Right lobe of liver (tissue), 6 donors: Measurements from ENCODE around the gene POC1A. TPM values are rescaled to one million over a fixed set of nuclear protein-coding genes. Genes with fewer than 3 reads are reported as not detected.

ENCODE experiments used
- ATAC-seq, 4 donors: fragments of 200-7000 bp; cut with Tn5 transposase; one replicate each; pipeline ENCODE4 v1.9.1; 2020; ENCODE audit warnings: mild to moderate bottlenecking in 4 of 4, moderate library complexity in 4 of 4
- DNase-seq, 3 donors: peaks; one replicate each; pipeline ENCODE4 v3.0.0-alpha.2; 2020
- H3K27ac ChIP-seq, 3 donors: fragments of 200-600 bp; one replicate each; pipeline ENCODE4 v1.8.0; 2022
- H3K27me3 ChIP-seq, 2 donors: fragments of 200-600 bp; one replicate each; pipeline ENCODE4 v1.8.0; 2022
- H3K36me3 ChIP-seq, 4 donors: fragments of 200-600 bp; sonication (generic) in 1 of 4; one replicate each; pipeline versions ENCODE4 v1.5.1 to v1.8.0; 2017 to 2022; ENCODE audit warnings: control low read depth in 1 of 4
- H3K4me1 ChIP-seq, 4 donors: fragments of 200-600 bp; sonication (generic) in 1 of 4; one replicate each; pipeline versions ENCODE4 v1.5.1 to v1.8.0; 2017 to 2022; ENCODE audit warnings: control low read depth in 1 of 4
- H3K4me3 ChIP-seq, 3 donors: fragments of 200-600 bp; one replicate each; pipeline ENCODE4 v1.8.0; 2022
- H3K9me3 ChIP-seq, 4 donors: fragments of 200-600 bp; sonication (generic) in 1 of 4; one replicate each; pipeline versions ENCODE4 v1.5.1 to v1.8.0; 2017 to 2022; ENCODE audit warnings: control low read depth in 1 of 4
- POLR2A ChIP-seq: fragments of 450-650 bp; IDR thresholded peaks from one replicate; pipeline ENCODE4 v1.6.1; 2017; ENCODE audit warnings: antibody characterized with exemption, mild to moderate bottlenecking
- WGBS: methylation state at CpG from one replicate; pipeline ENCODE4 v1.1.6; 2018; ENCODE audit warnings: low coverage, low lambda C conversion rate; ENCODE audit not compliant: insufficient coverage; ENCODE audit errors: missing lambda C conversion rate; 5-methylcytosine and 5-hydroxymethylcytosine counted together
- intact Hi-C, 2 donors: fragments of 100-400 bp; cut with DNase I; formaldehyde crosslinking; loops; one replicate each; pipeline versions ENCODE4 v1.11.2 to v1.14.1; 2022
- total RNA-seq, 6 experiments: library from RNA; depleted of rRNA in 2 of 6; stranded (reverse); fragments of >200 nt in 2 of 6; fragmentation: NEBNext Ultra II Directional in 3 of 6; extraction: Animal tissue kit (Norgen Biotek cat#: 25700) in 3 of 6; gene quantifications; one replicate each; pipeline versions ENCODE4 v1.1.0 to v1.2.4, GENCODE V29; 2016 to 2023
- TF ChIP-seq, protein P1 (sequence below), 4 donors: fragments of 200-600 bp in 3 of 4; fragments of 450-650 bp in 1 of 4; IDR thresholded peaks; one replicate each; pipeline versions ENCODE4 v1.5.1 to v1.8.0; 2016 to 2022; ENCODE audit warnings: antibody characterized with exemption in 4 of 4, mild to moderate bottlenecking in 2 of 4
- donor health status: DM: no; HTN: yes; CAD: no.
- donor health status: DM: no; HTN: no; CAD: no.
- donor health status: DM: no; HTN: no; CAD: no.
- donor health status: DM: no; HTN: yes; CAD: no.
- donor health status: DM: no; HTN: yes; CAD: no.

The POC1A gene
- total RNA-seq, 6 experiments from 2014 or later: 2.0 to 4.3 (median 3.2) TPM

DNA sequence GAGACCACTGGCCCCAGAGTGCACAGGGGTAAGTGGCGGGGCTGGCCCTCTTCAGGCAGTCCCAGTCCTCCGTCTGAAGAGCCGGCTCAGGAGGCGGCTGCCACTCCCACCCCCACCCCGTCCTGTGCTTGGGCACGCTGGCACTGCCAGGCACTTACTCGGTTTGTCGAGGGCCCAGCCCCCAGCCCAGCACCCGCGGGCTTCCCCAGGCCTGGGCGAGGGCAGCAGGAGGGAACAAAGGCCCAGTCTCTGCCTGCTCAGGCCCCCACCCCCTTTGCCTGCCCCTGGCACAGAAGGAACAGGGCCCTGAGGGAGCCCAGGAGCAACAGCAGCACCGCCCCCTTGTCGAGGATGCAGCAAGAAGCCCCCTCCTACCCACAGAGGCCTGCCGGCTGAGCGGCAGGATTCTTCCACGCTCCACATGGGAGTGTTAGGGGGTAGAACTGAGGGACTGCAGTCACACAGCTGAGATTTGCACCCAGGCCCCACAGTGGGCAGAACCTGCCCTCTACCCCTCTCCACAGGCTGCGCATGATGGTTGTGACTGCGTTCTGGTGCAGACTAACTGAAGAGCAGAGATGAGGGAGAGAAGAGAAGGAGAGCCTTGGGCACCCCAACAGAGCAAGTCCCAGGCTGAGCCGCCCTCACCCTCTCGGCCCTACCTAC lies 106.8 kb downstream of the POC1A start:
- intact Hi-C loops: no loop called here
- Histone ChIP-seq H3K27ac (no peak overlapping the region), H3K4me1 (no peaks in the 10 kb centered on the region), H3K9me3 (no peaks in the 10 kb centered on the region), H3K36me3 (peaks cover 0 to 14% (median 3%) of the 10 kb centered on the region in 4 donors), H3K27me3 (no peaks in the 10 kb centered on the region), H3K4me3 (no peak overlapping the region)
- ATAC-seq: peak in 1 of 4 donors; percentile 2
- 82% methylated on average over 2 of the region's 20 CpGs for WGBS
- TF ChIP-seq, protein P1, sequence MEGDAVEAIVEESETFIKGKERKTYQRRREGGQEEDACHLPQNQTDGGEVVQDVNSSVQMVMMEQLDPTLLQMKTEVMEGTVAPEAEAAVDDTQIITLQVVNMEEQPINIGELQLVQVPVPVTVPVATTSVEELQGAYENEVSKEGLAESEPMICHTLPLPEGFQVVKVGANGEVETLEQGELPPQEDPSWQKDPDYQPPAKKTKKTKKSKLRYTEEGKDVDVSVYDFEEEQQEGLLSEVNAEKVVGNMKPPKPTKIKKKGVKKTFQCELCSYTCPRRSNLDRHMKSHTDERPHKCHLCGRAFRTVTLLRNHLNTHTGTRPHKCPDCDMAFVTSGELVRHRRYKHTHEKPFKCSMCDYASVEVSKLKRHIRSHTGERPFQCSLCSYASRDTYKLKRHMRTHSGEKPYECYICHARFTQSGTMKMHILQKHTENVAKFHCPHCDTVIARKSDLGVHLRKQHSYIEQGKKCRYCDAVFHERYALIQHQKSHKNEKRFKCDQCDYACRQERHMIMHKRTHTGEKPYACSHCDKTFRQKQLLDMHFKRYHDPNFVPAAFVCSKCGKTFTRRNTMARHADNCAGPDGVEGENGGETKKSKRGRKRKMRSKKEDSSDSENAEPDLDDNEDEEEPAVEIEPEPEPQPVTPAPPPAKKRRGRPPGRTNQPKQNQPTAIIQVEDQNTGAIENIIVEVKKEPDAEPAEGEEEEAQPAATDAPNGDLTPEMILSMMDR (IDR thresholded peaks at IDR 0.05): no peak
- TF ChIP-seq POLR2A: no peak
- DNase-seq: no peak

DNA sequence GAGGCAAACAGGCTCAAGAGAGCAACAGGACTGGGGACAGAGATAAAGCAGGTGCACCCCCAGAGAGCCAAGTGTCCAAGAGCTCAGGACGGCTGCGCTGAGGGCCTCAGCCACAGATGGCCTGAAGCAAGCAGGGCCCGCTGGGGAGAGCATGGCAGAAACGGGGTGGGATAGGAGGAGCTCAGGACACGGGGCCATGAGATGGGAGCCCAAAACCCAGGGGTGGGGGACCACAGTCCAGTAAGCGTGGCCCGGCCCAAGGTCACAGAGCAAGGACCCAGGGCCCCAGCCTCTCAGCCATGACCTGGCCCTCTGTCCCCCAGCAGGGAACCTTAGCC lies 107.4 kb downstream of the POC1A start:
- 83% methylated on average over 2 of the region's 7 CpGs for WGBS
- ATAC-seq (peak in 1 of 4 donors; percentile 2), DNase-seq (no peak)
- no peaks in the 10 kb centered on the region for H3K4me1 ChIP-seq
- TF ChIP-seq POLR2A: no peak
- TF ChIP-seq, protein P1 (IDR thresholded peaks at IDR 0.05): no peak
- H3K9me3 ChIP-seq: no peaks in the 10 kb centered on the region
- no peak overlapping the region for H3K4me3 ChIP-seq
- H3K27ac ChIP-seq: no peak overlapping the region
- H3K36me3 ChIP-seq: peaks cover 0 to 14% (median 3%) of the 10 kb centered on the region in 4 donors
- H3K27me3 ChIP-seq: no peaks in the 10 kb centered on the region
- intact Hi-C loops: no loop called here

DNA sequence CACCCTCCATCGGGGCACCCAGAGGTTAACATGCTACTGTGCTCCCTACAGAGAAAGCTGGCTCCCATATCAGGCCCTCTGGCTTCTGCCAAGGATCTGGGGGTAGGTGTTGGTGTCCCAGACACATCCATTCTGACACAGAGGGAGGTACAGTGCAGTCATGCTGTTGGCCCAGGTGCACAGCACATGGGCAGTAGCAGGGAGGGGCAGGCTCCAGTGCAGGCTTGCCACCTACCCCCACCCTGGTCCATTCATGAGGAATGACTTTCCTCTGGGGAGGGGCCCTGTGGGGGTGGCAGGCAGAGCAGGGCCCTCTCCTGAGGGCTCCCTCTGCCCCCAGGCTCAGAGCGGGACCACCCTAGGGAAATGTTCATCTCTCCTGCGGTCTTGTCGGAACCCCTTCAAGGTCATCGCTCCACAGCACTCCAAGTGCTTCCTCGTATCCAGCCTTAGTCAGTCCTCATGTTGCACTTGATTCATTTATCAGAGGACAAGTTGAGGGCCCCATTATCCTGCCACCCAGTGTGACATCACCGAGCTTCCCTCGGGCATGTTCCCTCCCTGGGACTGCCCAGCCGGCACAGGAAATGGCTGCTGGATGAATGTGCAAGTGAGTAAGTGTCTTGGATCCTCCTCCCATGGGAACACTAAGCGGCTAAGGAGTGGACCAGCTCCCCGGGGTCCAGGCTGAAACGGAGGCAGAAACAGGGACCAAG lies 107.9 kb downstream of the POC1A start:
- ATAC-seq (peak; percentile 23 to 59 (median 36)), DNase-seq (no peak)
- H3K4me3 ChIP-seq: no peak overlapping the region
- H3K36me3 ChIP-seq: peaks cover 0 to 14% (median 3%) of the 10 kb centered on the region in 4 donors
- H3K27ac ChIP-seq: no peak overlapping the region
- no peaks in the 10 kb centered on the region for H3K9me3 ChIP-seq
- intact Hi-C loops: no loop called here
- no peaks in the 10 kb centered on the region for H3K4me1 ChIP-seq
- 68% methylated on average over 6 of the region's 12 CpGs for WGBS
- no peaks in the 10 kb centered on the region for H3K27me3 ChIP-seq
- TF ChIP-seq, protein P1 (IDR thresholded peaks at IDR 0.05): no peak
- no peak for TF ChIP-seq POLR2A

DNA sequence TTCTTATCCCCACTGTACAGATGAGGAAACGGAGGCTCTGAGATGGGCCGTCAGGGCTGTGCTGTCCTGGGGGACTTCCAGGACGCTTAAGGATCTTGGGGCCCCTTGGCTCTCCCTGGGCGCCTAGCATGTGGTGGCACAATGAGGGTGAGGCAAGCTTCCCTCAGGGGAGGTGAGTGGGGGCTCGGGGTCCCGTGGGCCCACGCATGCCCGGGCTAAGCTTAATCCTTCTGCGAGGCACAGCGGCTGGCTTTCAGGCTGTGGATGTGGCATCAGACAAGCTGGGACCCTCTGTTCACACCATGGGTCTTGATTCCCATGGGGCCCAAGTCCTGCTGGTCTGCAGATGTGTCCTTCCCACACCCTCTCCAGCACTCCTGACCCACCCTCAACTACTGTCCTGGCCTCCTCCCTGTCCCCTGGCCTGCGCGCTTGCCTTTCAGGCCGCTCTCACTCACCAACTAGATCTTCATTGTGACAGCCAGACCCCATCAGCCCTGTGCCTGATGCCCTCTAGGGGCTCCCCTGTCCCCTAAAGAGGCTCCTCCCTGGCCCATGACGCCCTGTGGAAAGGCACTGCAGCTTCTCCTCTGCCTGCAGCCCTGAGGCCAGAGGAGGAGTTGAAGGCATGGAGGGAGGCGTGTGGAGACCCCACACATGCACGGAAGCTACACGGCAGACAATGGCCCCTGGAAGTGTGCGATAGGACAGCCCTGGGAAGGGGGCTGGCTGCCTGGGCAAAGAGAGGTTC lies 109.2 kb downstream of the POC1A start:
- WGBS: 92% methylated on average over 2 of the region's 18 CpGs
- no peak for DNase-seq
- Histone ChIP-seq H3K9me3 (no peaks in the 10 kb centered on the region), H3K27ac (no peak overlapping the region), H3K27me3 (no peaks in the 10 kb centered on the region), H3K4me3 (no peak overlapping the region), H3K4me1 (peaks cover 0 to 3% (median 0%) of the 10 kb centered on the region in 4 donors), H3K36me3 (peaks cover 0 to 5% (median under 1%) of the 10 kb centered on the region in 4 donors)
- TF ChIP-seq POLR2A: no peak
- TF ChIP-seq, protein P1 (IDR thresholded peaks at IDR 0.05): no peak
- intact Hi-C loops: no loop called here
- no peak for ATAC-seq
